K562 (cell line): ENCODE results near the gene OSGEPL1. TPM values are rescaled to one million over a fixed set of nuclear protein-coding genes. Genes with fewer than 3 reads are reported as not detected.

ENCODE experiments used
- ARHGAP35 ChIP-seq: fragments of 450-650 bp; IDR thresholded peaks from 2 replicates; pipeline ENCODE4 v1.6.1; 2018; ENCODE audit not compliant: partially characterized antibody
- ATF7 ChIP-seq: fragments of 450-650 bp; IDR thresholded peaks from 2 replicates; pipeline ENCODE4 v1.7.1; 2014; ENCODE audit warnings: mild to moderate bottlenecking, moderate library complexity
- GTF2A2 ChIP-seq: IDR thresholded peaks from 2 replicates; pipeline ENCODE4 v1.6.1; 2016; ENCODE audit warnings: mild to moderate bottlenecking, missing genetic modification characterization, missing compliant biosample characterization
- GTF3C2 ChIP-seq: IDR thresholded peaks from 3 replicates; pipeline ENCODE4 v1.6.1; 2011; ENCODE audit warnings: borderline replicate concordance, mild to moderate bottlenecking, moderate library complexity; ENCODE audit not compliant: insufficient read length; ENCODE audit errors: extremely low read depth
- KDM4B ChIP-seq, 2 experiments: fragments of 450-650 bp in 1 of 2; sonication (generic) in 1 of 2; IDR thresholded peaks; 2 replicates each; pipeline ENCODE4 v1.6.1; 2016 to 2017; ENCODE audit warnings: borderline replicate concordance in 2 of 2, antibody characterized with exemption in 1 of 2, low read depth in 1 of 2, mild to moderate bottlenecking in 1 of 2
- KDM5B ChIP-seq: fragments of 200-600 bp; sonication (generic); IDR thresholded peaks from 2 replicates; pipeline ENCODE4 v1.6.1; 2012; ENCODE audit warnings: low read depth, mild to moderate bottlenecking, moderate library complexity, low read length, control low read depth, inconsistent platforms; ENCODE audit not compliant: insufficient replicate concordance
- KLF10 ChIP-seq: fragments of 250-450 bp; sonication (Bioruptor Pico); IDR thresholded peaks from 2 replicates; pipeline ENCODE4 v1.6.1; 2021; ENCODE audit warnings: matching md5 sums
- L3MBTL2 ChIP-seq: fragments of 450-650 bp; IDR thresholded peaks from 2 replicates; pipeline ENCODE4 v1.6.1; 2016; ENCODE audit warnings: mild to moderate bottlenecking, moderate library complexity
- MEIS2 ChIP-seq: fragments of 450-650 bp; IDR thresholded peaks from 2 replicates; pipeline ENCODE4 v1.6.1; 2014; ENCODE audit warnings: mild to moderate bottlenecking; ENCODE audit not compliant: partially characterized antibody
- PRMT5 ChIP-seq: sonication (generic); formaldehyde crosslinking; IDR thresholded peaks from 2 replicates; pipeline ENCODE4 v1.5.0; 2020; ENCODE audit warnings: missing genetic modification reagents
- RAD21 ChIP-seq, 2 experiments: fragments of 250-450 bp in 1 of 2; fragments of 450-650 bp in 1 of 2; sonication (Bioruptor Pico) in 1 of 2; formaldehyde crosslinking in 1 of 2; IDR thresholded peaks in 1 of 2; conservative IDR thresholded peaks in 1 of 2; 2 replicates each; pipeline versions ENCODE4 v1.4.0 to v1.8.0; 2020 to 2022; ENCODE audit warnings: mild to moderate bottlenecking in 2 of 2, moderate library complexity in 1 of 2
- SMAD3 ChIP-seq: fragments of 450-650 bp; formaldehyde crosslinking; conservative IDR thresholded peaks from 2 replicates; pipeline ENCODE4 v1.4.0; 2020; ENCODE audit warnings: mild to moderate bottlenecking
- SP1 ChIP-seq: sonication (generic); formaldehyde crosslinking; IDR thresholded peaks from 2 replicates; pipeline ENCODE4 v1.8.1; 2022; ENCODE audit warnings: mild to moderate bottlenecking, missing genetic modification reagents
- TBL1XR1 ChIP-seq, 2 experiments: IDR thresholded peaks; 2 replicates each; pipeline ENCODE4 v1.6.1; 2012; ENCODE audit warnings: improper control_type of control experiment in 2 of 2, low read length in 2 of 2, mild to moderate bottlenecking in 1 of 2
- TCFL5 ChIP-seq: fragments of 250-450 bp; sonication (Bioruptor Pico); conservative IDR thresholded peaks from 2 replicates; pipeline ENCODE4 v1.6.1; 2021; ENCODE audit warnings: mild to moderate bottlenecking, moderate library complexity, matching md5 sums
- XRCC3 ChIP-seq: fragments of 450-650 bp; IDR thresholded peaks from 2 replicates; pipeline ENCODE4 v1.6.1; 2017; ENCODE audit warnings: mild to moderate bottlenecking, moderate library complexity
- ZBTB7A ChIP-seq: IDR thresholded peaks from 2 replicates; pipeline ENCODE4 v1.6.1; 2011; ENCODE audit warnings: low read depth, mild to moderate bottlenecking, low read length, moderate library complexity, borderline replicate concordance; ENCODE audit not compliant: control insufficient read depth
- ZFPM2 ChIP-seq: fragments of 250-450 bp; sonication (Bioruptor Pico); IDR thresholded peaks from 2 replicates; pipeline ENCODE4 v1.5.1; 2022; ENCODE audit warnings: mild to moderate bottlenecking
- ZNF212 ChIP-seq: fragments of 450-650 bp; formaldehyde crosslinking; IDR thresholded peaks from 2 replicates; pipeline ENCODE4 v1.4.0; 2020; ENCODE audit warnings: mild to moderate bottlenecking
- ZNF23 ChIP-seq: fragments of 250-450 bp; sonication (Bioruptor Pico); IDR thresholded peaks from 2 replicates; pipeline ENCODE4 v1.4.0; 2020; ENCODE audit warnings: mild to moderate bottlenecking
- ZNF24 ChIP-seq: fragments of 450-650 bp; IDR thresholded peaks from 2 replicates; pipeline ENCODE4 v1.6.1; 2016
- ZNF316 ChIP-seq: fragments of 450-650 bp; IDR thresholded peaks from 2 replicates; pipeline ENCODE4 v1.6.1; 2016
- polyA plus RNA-seq, 8 experiments: library from polyadenylated mRNA; depleted of rRNA in 4 of 8; stranded (reverse) in 5 of 8; unstranded in 3 of 8; fragments of >200 nt; fragmentation: Nextera tagmentation in 2 of 8; fragmentation: Illumina TruSeq in 1 of 8; extraction: Ambion mirVana in 2 of 8; extraction: Trizol in 1 of 8; gene quantifications; 2 replicates each; pipeline versions ENCODE4 v1.2.1 to v1.2.3, GENCODE V29; 2011 to 2014; ENCODE audit warnings: inconsistent platforms in 1 of 8, missing spikeins in 1 of 8
- total RNA-seq, 7 experiments: library from RNA; depleted of rRNA in 6 of 7; stranded (reverse); fragments of >200 nt in 6 of 7; fragmentation: Illumina TruSeq in 2 of 7; extraction: Trizol in 2 of 7; gene quantifications; 2 replicates each; pipeline versions ENCODE4 v1.2.1 to v1.2.3, GENCODE V29; 2011 to 2021; ENCODE audit warnings: low replicate concordance in 1 of 7
- TF ChIP-seq, protein P1 (sequence below): fragments of 200-800 bp; sonication (Bioruptor generic); IDR thresholded peaks from 2 replicates; pipeline ENCODE4 v1.6.1; 2017; ENCODE audit warnings: missing genetic modification characterization, missing compliant biosample characterization
- TF ChIP-seq, protein P2 (sequence below), 2 experiments: fragments of 250-450 bp in 1 of 2; fragments of 450-650 bp in 1 of 2; sonication (Bioruptor Pico) in 1 of 2; IDR thresholded peaks; 2 replicates each; pipeline versions ENCODE4 v1.6.1 to v1.8.0; 2016 to 2021; ENCODE audit warnings: mild to moderate bottlenecking in 2 of 2, moderate library complexity in 2 of 2, missing compliant biosample characterization in 1 of 2, missing genetic modification characterization in 1 of 2

Gene OSGEPL1
- total and polyA plus RNA-seq, 9 of the 15 experiments (the other 6 are each of a cell fraction or from before 2014, with no cell fraction given) = 2.5 to 10.8 (median 6.5) TPM

- 0 out of 2 replicates have a peak, but pooled peaks have one; percentile 40 for TF ChIP-seq SP1 (CRISPR knock-in tag)
- no peak for TF ChIP-seq KLF10
- no peak for TF ChIP-seq ZNF212
- peak; percentile 75 for TF ChIP-seq KDM5B
- TF ChIP-seq KDM4B (IDR thresholded peaks at IDR 0.05; ENCODE audit: borderline replicate concordance in 2 of 2, low read depth in 1 of 2) = peak in 1 of 2 experiments; percentile 51; a peak in 1 of 4 replicates
- TF ChIP-seq ZBTB7A = peak; percentile 58; the same call in 1 of the 2 replicates
- no peak for TF ChIP-seq RAD21 (CRISPR knock-in tag; conservative IDR thresholded peaks at IDR 0.05 in 1 of 2, IDR thresholded peaks at IDR 0.05 in 1 of 2)
- no peak; a peak in 1 of 4 replicates for TF ChIP-seq TBL1XR1 (IDR thresholded peaks at IDR 0.05; ENCODE audit: low read length in 2 of 2)
- TF ChIP-seq SMAD3 (CRISPR knock-in tag) = no peak
- peak; percentile 92 for TF ChIP-seq L3MBTL2
- TF ChIP-seq, protein P1, sequence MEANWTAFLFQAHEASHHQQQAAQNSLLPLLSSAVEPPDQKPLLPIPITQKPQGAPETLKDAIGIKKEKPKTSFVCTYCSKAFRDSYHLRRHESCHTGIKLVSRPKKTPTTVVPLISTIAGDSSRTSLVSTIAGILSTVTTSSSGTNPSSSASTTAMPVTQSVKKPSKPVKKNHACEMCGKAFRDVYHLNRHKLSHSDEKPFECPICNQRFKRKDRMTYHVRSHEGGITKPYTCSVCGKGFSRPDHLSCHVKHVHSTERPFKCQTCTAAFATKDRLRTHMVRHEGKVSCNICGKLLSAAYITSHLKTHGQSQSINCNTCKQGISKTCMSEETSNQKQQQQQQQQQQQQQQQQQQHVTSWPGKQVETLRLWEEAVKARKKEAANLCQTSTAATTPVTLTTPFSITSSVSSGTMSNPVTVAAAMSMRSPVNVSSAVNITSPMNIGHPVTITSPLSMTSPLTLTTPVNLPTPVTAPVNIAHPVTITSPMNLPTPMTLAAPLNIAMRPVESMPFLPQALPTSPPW = peak; percentile 34
- TF ChIP-seq ZNF316 = no peak
- peak; percentile 99 for TF ChIP-seq ZNF24
- TF ChIP-seq, protein P2, sequence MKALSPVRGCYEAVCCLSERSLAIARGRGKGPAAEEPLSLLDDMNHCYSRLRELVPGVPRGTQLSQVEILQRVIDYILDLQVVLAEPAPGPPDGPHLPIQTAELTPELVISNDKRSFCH (CRISPR knock-in tag; IDR thresholded peaks at IDR 0.05) = no peak
- TF ChIP-seq, protein P2 (tag; IDR thresholded peaks at IDR 0.05) = no peak
- TF ChIP-seq TCFL5 (CRISPR knock-in tag) = no peak
- no peak for TF ChIP-seq PRMT5 (CRISPR knock-in tag)
- TF ChIP-seq GTF2A2 (tag) = no peak
- TF ChIP-seq ZFPM2 (CRISPR knock-in tag) = no peak
- TF ChIP-seq XRCC3 = no peak
- no peak for TF ChIP-seq GTF3C2
- TF ChIP-seq ARHGAP35 = no peak
- TF ChIP-seq ATF7 = peak; percentile 84
- TF ChIP-seq ZNF23 (CRISPR knock-in tag) = no peak
- TF ChIP-seq MEIS2 = peak; percentile 82
Measured at GRCh38 chr2:189783927-189784867, 21.6 kb upstream of the OSGEPL1 start, which contains the start of the genes ORMDL1 and PMS1 (continued).
